Endometrial microvascular endothelial cells (primary cell): ENCODE measurements around the gene SF3A1. TPM values are rescaled to one million over a fixed set of nuclear protein-coding genes. Genes with fewer than 3 reads are reported as not detected.

ENCODE experiments used
- in situ Hi-C: cut with HindIII; loops from 2 replicates; pipeline ENCODE4 v1.10.0; 2017; ENCODE audit warnings: low sequenced_read_pairs, low pct_unique_long_range_greater_than_20kb; ENCODE audit errors: inconsistent ontology term
- total RNA-seq: library from RNA; depleted of rRNA; stranded (reverse); fragments of >200 nt; gene quantifications from one replicate; pipeline ENCODE4 v1.2.3, GENCODE V29; 2015; ENCODE audit errors: inconsistent ontology term

The SF3A1 gene
- total RNA-seq, 1 donor from 2014 or later = 81.0 TPM

GRCh38 chr22:30295576-30295975, 61.1 kb downstream of the SF3A1 start:
- in situ Hi-C loops = loop anchor here (25.0 kb wide), 1 partner anchor 142 kb away; the partner anchor contains the start of gene MTFP1

GRCh38 chr22:30294830-30295229, 61.9 kb downstream of the SF3A1 start:
- in situ Hi-C loops = loop anchor here (25.0 kb wide), 1 partner anchor 142 kb away; the partner anchor contains the start of gene MTFP1

- in situ Hi-C loops = loop anchor here (25.0 kb wide), 1 partner anchor 143 kb away; the partner anchor contains the start of gene MTFP1
Observed at GRCh38 chr22:30294066-30294465, 62.6 kb downstream of the SF3A1 start.

DNA sequence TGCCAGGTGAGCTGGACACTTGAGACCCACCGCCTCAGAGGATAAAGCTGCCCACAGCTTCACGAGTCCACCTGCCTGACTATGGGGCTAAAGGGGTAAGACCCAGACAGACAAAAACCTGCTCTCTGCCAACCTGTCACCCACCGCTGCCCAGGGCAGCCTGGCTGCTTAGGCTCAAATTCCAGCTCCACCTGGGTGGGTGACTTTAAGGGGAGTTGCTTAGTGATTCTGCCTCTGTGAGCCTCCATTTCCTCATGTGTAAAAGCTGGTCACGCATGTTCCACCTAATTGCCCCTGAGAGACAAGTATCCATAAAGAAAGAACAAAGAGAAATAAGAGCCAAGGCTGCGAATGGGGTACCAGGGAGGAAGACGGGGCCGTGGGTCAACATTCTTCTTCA, 63.7 kb downstream of the SF3A1 start:
- in situ Hi-C loops = loop anchor here (25.0 kb wide), 1 partner anchor 144 kb away; the partner anchor contains the start of gene MTFP1

DNA sequence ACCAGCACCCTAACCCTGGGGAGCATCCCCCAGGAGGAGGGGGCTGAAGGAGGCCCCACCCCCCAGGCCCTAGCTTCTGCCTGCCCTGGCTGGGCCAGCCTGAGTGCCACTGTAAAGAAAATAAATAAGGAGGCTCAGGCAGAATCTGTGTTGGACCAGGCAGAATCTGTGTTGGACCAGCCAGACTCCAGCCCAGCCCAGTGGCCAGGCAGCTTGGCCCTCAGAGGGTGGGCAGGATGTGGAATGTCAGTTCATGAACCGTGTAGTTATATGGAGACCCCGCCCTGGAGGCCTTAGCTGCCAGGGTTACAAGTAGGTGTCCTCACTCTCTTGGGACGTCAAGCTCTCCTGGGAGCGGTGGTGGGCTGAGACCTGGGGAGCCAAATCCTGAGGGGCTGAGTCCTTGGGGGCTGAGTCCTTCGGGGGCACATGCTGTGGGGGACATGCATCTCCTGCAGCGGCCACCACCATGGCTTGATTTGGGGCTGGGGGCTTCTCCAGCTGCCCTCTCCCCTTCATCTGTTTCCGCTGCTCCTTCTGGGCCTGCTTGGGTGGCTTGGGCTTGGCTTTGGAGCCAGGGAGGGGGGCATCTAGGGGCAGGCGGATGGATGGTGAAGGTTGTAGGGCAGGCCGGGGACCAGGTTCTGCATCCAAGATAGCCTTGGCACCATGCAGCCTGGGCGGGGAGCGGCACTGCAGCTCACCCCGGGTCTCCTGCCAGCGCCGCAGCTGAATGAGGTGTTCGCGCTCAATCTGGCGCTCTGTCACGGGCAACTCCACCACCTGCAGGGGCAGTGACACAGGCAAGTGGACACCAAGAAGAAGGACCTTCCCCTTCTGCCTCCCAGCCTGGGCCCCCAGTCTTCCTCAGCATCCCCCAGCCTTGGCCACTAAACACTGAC, 64.4 kb downstream of the SF3A1 start:
- in situ Hi-C loops = loop anchor here (25.0 kb wide), 1 partner anchor 145 kb away; the partner anchor contains the start of gene MTFP1

DNA sequence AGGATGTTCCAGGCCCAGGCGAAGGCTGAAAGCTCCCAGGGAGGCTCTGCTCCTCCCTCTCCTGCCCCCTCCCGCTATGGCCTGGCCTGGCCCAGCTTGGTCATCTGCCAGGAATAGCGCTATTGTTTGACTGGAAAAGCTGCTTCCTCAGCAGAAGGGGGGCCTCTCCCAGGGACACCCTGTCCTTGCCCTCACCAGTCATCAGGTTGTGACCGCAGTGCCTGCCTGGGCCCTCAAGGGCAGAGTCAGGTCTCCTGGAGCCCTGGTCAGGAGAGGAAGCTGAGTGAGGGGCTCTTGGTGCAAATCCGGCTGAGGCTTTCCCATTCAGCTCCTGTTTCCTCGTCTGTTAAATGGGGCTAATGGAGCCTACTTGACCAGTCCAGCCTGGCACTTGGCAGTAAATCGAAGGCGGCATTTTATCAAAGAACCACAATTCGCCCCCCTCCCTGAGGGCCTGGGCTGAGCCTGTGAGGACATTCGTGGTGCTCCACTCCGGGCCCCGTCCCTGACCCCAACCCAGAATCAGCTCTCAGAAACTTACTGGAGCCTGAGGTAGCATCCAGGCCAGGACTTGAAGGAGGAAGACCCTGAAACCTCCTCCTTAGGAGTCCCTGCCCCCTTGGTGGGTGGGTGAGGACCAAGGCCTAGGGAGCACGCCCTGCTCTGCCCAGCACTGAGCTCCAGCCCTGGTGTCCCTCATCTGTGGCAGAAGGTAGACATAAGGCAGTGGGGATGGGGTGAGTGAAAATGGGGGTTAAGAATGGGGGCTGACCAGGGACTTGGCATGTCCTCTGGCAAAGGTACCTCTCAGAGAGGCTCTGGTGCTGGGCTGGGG, 65.4 kb downstream of the SF3A1 start:
- in situ Hi-C loops = loop anchor here (25.0 kb wide), 1 partner anchor 146 kb away; the partner anchor contains the start of gene MTFP1

- in situ Hi-C loops = loop anchor here (25.0 kb wide), 1 partner anchor 147 kb away; the partner anchor contains the start of gene MTFP1
Observed at GRCh38 chr22:30290342-30291057, 66.2 kb downstream of the SF3A1 start.

GRCh38 chr22:30289980-30290313, 66.7 kb downstream of the SF3A1 start:
- in situ Hi-C loops = loop anchor here (25.0 kb wide), 1 partner anchor 147 kb away; the partner anchor contains the start of gene MTFP1

DNA sequence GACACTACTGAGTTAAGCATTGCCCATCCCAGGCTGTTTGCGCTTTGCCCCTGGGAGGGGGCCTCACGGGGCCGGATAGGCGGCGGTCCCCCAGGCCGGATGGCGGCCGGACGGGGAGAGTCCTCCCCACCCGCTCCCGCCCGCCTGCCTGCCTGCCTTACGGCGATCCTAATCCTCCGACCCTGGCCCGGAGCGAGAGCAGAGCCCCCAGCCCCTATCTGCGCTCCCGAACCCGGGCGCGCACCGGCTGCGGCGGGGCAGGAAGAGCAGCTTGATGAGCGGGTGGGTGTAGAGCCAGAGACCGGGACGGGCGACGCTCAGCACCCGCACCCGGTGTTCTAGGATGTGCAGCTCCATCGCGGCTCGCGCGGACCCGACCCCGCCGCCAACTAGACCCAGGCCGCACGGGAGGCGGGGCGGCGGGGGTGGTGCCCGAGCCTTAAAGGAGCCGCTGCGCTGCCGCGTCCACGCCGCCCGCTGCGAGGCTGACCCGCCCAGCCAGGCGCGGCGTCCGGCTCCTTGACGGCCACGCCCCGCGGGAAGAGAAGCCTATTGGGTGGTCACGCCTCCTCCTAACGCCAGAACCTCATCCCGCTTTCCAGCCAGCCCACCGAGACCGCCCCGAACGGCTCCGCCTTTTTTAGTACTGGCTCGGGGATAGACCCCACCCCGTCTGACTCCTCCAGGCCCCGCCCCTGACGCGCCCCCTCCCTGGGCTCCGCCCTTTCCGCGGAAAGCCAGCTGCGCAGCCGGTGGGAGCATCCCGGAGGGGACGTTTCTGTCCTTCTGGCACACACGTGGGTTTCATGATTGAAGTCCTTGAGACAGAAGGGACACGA, 67.3 kb downstream of the SF3A1 start, which contains the start of gene CASTOR1:
CASTOR1 (minus strand) TSS at position 365 of the 839 bp plus-strand sequence; CDS start at position 357, 8 bp downstream.
- in situ Hi-C loops = loop anchor here (25.0 kb wide), 1 partner anchor 148 kb away; the partner anchor contains the start of gene MTFP1

- in situ Hi-C loops = loop anchor here (25.0 kb wide), 1 partner anchor 149 kb away; the partner anchor contains the start of gene MTFP1
Observed at GRCh38 chr22:30288419-30289140, 68.1 kb downstream of the SF3A1 start.

GRCh38 chr22:30287648-30288418, 68.9 kb downstream of the SF3A1 start:
- in situ Hi-C loops = loop anchor here (25.0 kb wide), 1 partner anchor 149 kb away; the partner anchor contains the start of gene MTFP1

GRCh38 chr22:30286813-30287647, 69.7 kb downstream of the SF3A1 start:
- in situ Hi-C loops = loop anchor here (25.0 kb wide), 1 partner anchor 150 kb away; the partner anchor contains the start of gene MTFP1

DNA sequence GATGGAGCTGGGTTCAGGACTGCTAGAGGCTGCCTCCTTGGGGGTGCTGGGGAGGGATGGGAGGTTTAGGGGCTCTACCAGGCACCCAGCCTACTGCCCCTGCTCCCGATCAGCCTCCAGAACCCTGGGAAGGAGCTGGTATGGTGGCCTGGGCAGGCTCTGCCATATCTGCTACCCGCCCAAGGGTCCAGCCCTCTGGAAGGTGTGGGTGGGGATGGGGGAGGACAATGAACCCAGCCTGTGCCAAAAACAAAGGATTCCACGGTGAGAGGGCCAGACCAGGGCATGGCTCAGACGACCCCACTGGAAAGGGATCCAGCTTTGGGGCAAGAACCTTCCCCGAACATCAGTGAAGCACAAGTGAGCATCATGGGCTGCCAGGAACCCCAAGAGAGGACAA, 70.4 kb downstream of the SF3A1 start:
- in situ Hi-C loops = loop anchor here (25.0 kb wide), 1 partner anchor 151 kb away; the partner anchor contains the start of gene MTFP1

GRCh38 chr22:30285846-30286200, 70.9 kb downstream of the SF3A1 start:
- in situ Hi-C loops = loop anchor here (25.0 kb wide), 1 partner anchor 151 kb away; the partner anchor contains the start of gene MTFP1
